HEK293 (cell line): ENCODE data around the gene ENHO.

Experiments used
- CTCF ChIA-PET: fragments of 350-600 bp; formaldehyde crosslinking; extraction: SDS; loops from one replicate; lab custom pipeline; 2021; ENCODE audit warnings: antibody characterized with exemption; lab: Yijun Ruan, JAX
- POLR2A ChIA-PET: fragments of 300-600 bp; formaldehyde crosslinking; extraction: SDS; loops from one replicate; lab custom pipeline; 2020; ENCODE audit warnings: antibody characterized with exemption, inconsistent platforms; lab: Yijun Ruan, JAX
- H3K27ac ChIP-seq: fragments of 200-500 bp; sonication (Bioruptor generic); 2 replicates; pipeline ENCODE4 v1.5.1; 2014; ENCODE audit warnings: low read depth, low read length, control low read depth, inconsistent platforms; ENCODE audit errors: extremely low read depth
- H3K36me3 ChIP-seq, 2 experiments: fragments of 200-500 bp in 1 of 2; sonication (Bioruptor generic) in 1 of 2; 1 replicate in 1 of 2; 2 replicates in 1 of 2; pipeline ENCODE4 v1.5.1; 2014 to 2017; ENCODE audit warnings: inconsistent platforms in 2 of 2, low read length in 2 of 2; ENCODE audit not compliant: control insufficient read depth in 2 of 2, insufficient read depth in 1 of 2
- H3K4me1 ChIP-seq: fragments of 200-500 bp; sonication (Bioruptor generic); 2 replicates; pipeline ENCODE4 v1.5.1; 2014; ENCODE audit warnings: mild to moderate bottlenecking, low read length, inconsistent platforms; ENCODE audit not compliant: control insufficient read depth, insufficient read depth
- H3K4me3 ChIP-seq: 2 replicates; pipeline ENCODE4 v1.5.1; 2011; ENCODE audit warnings: low read depth, mild to moderate bottlenecking, control low read depth, low read length, moderate library complexity
- H3K9me3 ChIP-seq: fragments of 200-500 bp; sonication (Bioruptor generic); 2 replicates; pipeline ENCODE4 v1.5.1; 2014; ENCODE audit warnings: low read depth, low read length, inconsistent platforms; ENCODE audit not compliant: control insufficient read depth, insufficient read depth
- HOXC10 ChIP-seq: sonication (generic); formaldehyde crosslinking; IDR thresholded peaks from 2 replicates; pipeline ENCODE4 v1.8.1; 2023; ENCODE audit warnings: mild to moderate bottlenecking, missing genetic modification reagents
- KLF16 ChIP-seq: fragments of 450-650 bp; formaldehyde crosslinking; IDR thresholded peaks from 2 replicates; pipeline ENCODE4 v1.5.1; 2017; ENCODE audit warnings: missing biosample characterization, missing genetic modification characterization
- KLF7 ChIP-seq: fragments of 450-650 bp; formaldehyde crosslinking; IDR thresholded peaks from 2 replicates; pipeline ENCODE4 v1.5.1; 2016; ENCODE audit warnings: missing biosample characterization, missing genetic modification characterization, borderline replicate concordance
- REPIN1 ChIP-seq: fragments of 450-650 bp; formaldehyde crosslinking; IDR thresholded peaks from 2 replicates; pipeline ENCODE4 v1.5.1; 2017; ENCODE audit warnings: missing biosample characterization, missing genetic modification characterization, low read depth
- ZBTB1 ChIP-seq: fragments of 450-650 bp; formaldehyde crosslinking; IDR thresholded peaks from 2 replicates; pipeline ENCODE4 v1.5.1; 2016; ENCODE audit warnings: missing biosample characterization, missing genetic modification characterization
- ZBTB49 ChIP-seq: fragments of 450-650 bp; formaldehyde crosslinking; IDR thresholded peaks from 2 replicates; pipeline ENCODE4 v1.5.1; 2016; ENCODE audit warnings: missing biosample characterization, missing genetic modification characterization, low read depth
- ZIC2 ChIP-seq: fragments of 450-650 bp; formaldehyde crosslinking; IDR thresholded peaks from 2 replicates; pipeline ENCODE4 v1.5.1; 2016; ENCODE audit warnings: missing biosample characterization, missing genetic modification characterization
- ZNF174 ChIP-seq: fragments of 450-650 bp; formaldehyde crosslinking; IDR thresholded peaks from 2 replicates; pipeline ENCODE4 v1.5.0; 2017; ENCODE audit warnings: missing biosample characterization, mild to moderate bottlenecking, missing genetic modification characterization
- ZNF175 ChIP-seq: fragments of 450-650 bp; formaldehyde crosslinking; IDR thresholded peaks from 2 replicates; pipeline ENCODE4 v1.5.1; 2016; ENCODE audit warnings: missing biosample characterization, missing genetic modification characterization
- ZNF248 ChIP-seq: fragments of 450-650 bp; formaldehyde crosslinking; IDR thresholded peaks from 2 replicates; pipeline ENCODE4 v1.5.1; 2017; ENCODE audit warnings: missing biosample characterization, missing genetic modification characterization
- ZNF292 ChIP-seq: fragments of 450-650 bp; formaldehyde crosslinking; IDR thresholded peaks from 2 replicates; pipeline ENCODE4 v1.5.1; 2016; ENCODE audit warnings: low read depth, missing biosample characterization, missing genetic modification characterization, borderline replicate concordance
- ZNF324 ChIP-seq: fragments of 450-650 bp; formaldehyde crosslinking; IDR thresholded peaks from 2 replicates; pipeline ENCODE4 v1.5.1; 2016; ENCODE audit warnings: missing biosample characterization, missing genetic modification characterization
- ZNF416 ChIP-seq: fragments of 450-650 bp; formaldehyde crosslinking; IDR thresholded peaks from 2 replicates; pipeline ENCODE4 v1.5.1; 2016; ENCODE audit warnings: missing biosample characterization, missing genetic modification characterization
- ZNF423 ChIP-seq: fragments of 450-650 bp; formaldehyde crosslinking; IDR thresholded peaks from 2 replicates; pipeline ENCODE4 v1.5.1; 2016; ENCODE audit warnings: missing biosample characterization, missing genetic modification characterization
- ZNF513 ChIP-seq: fragments of 450-650 bp; IDR thresholded peaks from 2 replicates; pipeline ENCODE4 v1.5.1; 2018; ENCODE audit warnings: missing biosample characterization, missing genetic modification characterization
- ZNF654 ChIP-seq: fragments of 450-650 bp; formaldehyde crosslinking; IDR thresholded peaks from 2 replicates; pipeline ENCODE4 v1.5.1; 2016; ENCODE audit warnings: low read depth, missing biosample characterization, missing genetic modification characterization
- ZXDB ChIP-seq: fragments of 450-650 bp; formaldehyde crosslinking; IDR thresholded peaks from 2 replicates; pipeline ENCODE4 v1.5.1; 2016; ENCODE audit warnings: missing biosample characterization, missing genetic modification characterization
- TF ChIP-seq, protein P1 (sequence below): fragments of 450-650 bp; formaldehyde crosslinking; IDR thresholded peaks from 2 replicates; pipeline ENCODE4 v1.5.1; 2016; ENCODE audit warnings: missing biosample characterization, missing genetic modification characterization
- TF ChIP-seq, protein P2 (sequence below): fragments of 450-650 bp; formaldehyde crosslinking; IDR thresholded peaks from 2 replicates; pipeline ENCODE4 v1.5.1; 2017; ENCODE audit warnings: missing biosample characterization, mild to moderate bottlenecking, missing genetic modification characterization, moderate library complexity

The ENHO gene

GRCh38 chr9:34553511-34554021 is 30.8 kb upstream of the ENHO start:
- H3K4me1 ChIP-seq = peaks cover 3% of the 10 kb centered on the region; the same call in 1 of the 2 replicates
- TF ChIP-seq ZNF324 (no peak), ZNF248 (tag by site-specific recombination) (no peak), ZNF174 (tag by site-specific recombination) (no peak), HOXC10 (CRISPR knock-in tag) (no peak), ZBTB1 (tag by site-specific recombination) (no peak), ZIC2 (tag by site-specific recombination) (peak; percentile 50), KLF16 (no peak), ZBTB49 (no peak), ZNF423 (0 out of 2 replicates have a peak, but pooled peaks have one; percentile 11), ZNF292 (no peak), REPIN1 (no peak)
- TF ChIP-seq, protein P1, sequence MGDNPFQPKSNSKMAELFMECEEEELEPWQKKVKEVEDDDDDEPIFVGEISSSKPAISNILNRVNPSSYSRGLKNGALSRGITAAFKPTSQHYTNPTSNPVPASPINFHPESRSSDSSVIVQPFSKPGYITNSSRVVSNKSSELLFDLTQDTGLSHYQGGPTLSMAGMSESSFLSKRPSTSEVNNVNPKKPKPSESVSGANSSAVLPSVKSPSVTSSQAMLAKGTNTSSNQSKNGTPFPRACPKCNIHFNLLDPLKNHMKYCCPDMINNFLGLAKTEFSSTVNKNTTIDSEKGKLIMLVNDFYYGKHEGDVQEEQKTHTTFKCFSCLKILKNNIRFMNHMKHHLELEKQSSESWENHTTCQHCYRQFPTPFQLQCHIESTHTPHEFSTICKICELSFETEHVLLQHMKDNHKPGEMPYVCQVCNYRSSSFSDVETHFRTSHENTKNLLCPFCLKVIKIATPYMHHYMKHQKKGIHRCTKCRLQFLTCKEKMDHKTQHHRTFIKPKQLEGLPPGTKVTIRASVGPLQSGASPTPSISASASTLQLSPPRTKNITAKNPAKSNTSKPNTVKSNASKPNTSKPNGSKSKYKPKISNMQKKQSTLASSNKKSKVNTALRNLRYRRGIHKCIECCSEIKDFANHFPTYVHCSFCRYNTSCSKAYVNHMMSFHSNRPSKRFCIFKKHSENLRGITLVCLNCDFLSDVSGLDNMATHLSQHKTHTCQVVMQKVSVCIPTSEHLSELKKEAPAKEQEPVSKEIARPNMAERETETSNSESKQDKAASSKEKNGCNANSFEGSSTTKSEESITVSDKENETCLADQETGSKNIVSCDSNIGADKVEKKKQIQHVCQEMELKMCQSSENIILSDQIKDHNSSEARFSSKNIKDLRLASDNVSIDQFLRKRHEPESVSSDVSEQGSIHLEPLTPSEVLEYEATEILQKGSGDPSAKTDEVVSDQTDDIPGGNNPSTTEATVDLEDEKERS (tag by site-specific recombination) = no peak
- H3K4me3 ChIP-seq = no peak overlapping the region
- H3K27ac ChIP-seq = no peak overlapping the region
- no peaks in the 10 kb centered on the region for H3K36me3 ChIP-seq
- POLR2A ChIA-PET = no interaction called here
- no peaks in the 10 kb centered on the region for H3K9me3 ChIP-seq
- CTCF ChIA-PET = interaction anchor here (0.7 to 6.5 kb wide), 2 partner anchors 38 to 559 kb away, joined by 3 to 49 read pairs; no protein-coding TSS in a partner anchor

DNA sequence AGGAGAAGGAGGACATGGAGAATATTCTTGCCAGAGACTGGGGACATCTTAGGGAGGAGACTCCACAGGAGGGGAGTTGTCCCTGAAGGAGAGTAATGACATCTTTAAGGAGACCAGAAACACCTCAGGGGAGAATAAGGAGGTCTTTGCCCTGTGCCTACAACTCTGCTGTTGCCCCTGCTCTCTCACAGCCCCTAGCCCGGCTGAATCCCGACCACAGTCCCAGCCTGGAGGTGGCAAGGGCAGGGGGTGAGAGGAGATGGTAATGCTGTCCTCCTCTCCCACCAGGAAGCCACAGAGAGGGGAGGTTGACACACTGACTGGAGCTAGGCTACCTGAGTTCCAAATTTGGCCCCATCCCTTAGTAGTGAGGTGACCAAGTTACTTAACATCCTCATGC is 30.2 kb upstream of the ENHO start:
- ChIA-PET CTCF (interaction anchor here (0.7 to 6.5 kb wide), 2 partner anchors 39 to 558 kb away, joined by 3 to 49 read pairs; no protein-coding TSS in a partner anchor), POLR2A (no interaction called here)
- H3K9me3 ChIP-seq = no peaks in the 10 kb centered on the region
- no peak overlapping the region for H3K27ac ChIP-seq
- no peaks in the 10 kb centered on the region for H3K36me3 ChIP-seq
- no peak for TF ChIP-seq ZNF175
- TF ChIP-seq, protein P2, sequence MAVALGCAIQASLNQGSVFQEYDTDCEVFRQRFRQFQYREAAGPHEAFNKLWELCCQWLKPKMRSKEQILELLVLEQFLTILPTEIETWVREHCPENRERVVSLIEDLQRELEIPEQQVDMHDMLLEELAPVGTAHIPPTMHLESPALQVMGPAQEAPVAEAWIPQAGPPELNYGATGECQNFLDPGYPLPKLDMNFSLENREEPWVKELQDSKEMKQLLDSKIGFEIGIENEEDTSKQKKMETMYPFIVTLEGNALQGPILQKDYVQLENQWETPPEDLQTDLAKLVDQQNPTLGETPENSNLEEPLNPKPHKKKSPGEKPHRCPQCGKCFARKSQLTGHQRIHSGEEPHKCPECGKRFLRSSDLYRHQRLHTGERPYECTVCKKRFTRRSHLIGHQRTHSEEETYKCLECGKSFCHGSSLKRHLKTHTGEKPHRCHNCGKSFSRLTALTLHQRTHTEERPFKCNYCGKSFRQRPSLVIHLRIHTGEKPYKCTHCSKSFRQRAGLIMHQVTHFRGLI (tag by site-specific recombination) = no peak
- TF ChIP-seq KLF7 (tag by site-specific recombination) = no peak
- no peak for TF ChIP-seq ZXDB (tag by site-specific recombination)
- no peak for TF ChIP-seq ZNF654 (tag by site-specific recombination)
- no peak for TF ChIP-seq ZNF416 (tag by site-specific recombination)
- no peak for TF ChIP-seq ZNF513 (tag by site-specific recombination)
- peaks cover 3% of the 10 kb centered on the region; the same call in 1 of the 2 replicates for H3K4me1 ChIP-seq
- H3K4me3 ChIP-seq = no peak overlapping the region
